Peyer's patch (tissue), 4 donors: ENCODE data around the gene PYURF.

Experiments used
- POLR2A ChIP-seq, 2 donors: fragments of 450-650 bp; IDR thresholded peaks; one replicate each; pipeline ENCODE4 v1.5.1; 2017; ENCODE audit warnings: antibody characterized with exemption in 2 of 2, mild to moderate bottlenecking in 2 of 2, moderate library complexity in 2 of 2
- TF ChIP-seq, protein P1 (sequence below), 6 experiments: fragments of 450-650 bp in 4 of 6; fragments of 200-600 bp in 2 of 6; sonication (generic) in 1 of 6; IDR thresholded peaks; one replicate each; pipeline ENCODE4 v1.5.1; 2017 to 2019; ENCODE audit warnings: antibody characterized with exemption in 6 of 6, mild to moderate bottlenecking in 3 of 6, moderate library complexity in 1 of 6

- TF ChIP-seq, protein P1, sequence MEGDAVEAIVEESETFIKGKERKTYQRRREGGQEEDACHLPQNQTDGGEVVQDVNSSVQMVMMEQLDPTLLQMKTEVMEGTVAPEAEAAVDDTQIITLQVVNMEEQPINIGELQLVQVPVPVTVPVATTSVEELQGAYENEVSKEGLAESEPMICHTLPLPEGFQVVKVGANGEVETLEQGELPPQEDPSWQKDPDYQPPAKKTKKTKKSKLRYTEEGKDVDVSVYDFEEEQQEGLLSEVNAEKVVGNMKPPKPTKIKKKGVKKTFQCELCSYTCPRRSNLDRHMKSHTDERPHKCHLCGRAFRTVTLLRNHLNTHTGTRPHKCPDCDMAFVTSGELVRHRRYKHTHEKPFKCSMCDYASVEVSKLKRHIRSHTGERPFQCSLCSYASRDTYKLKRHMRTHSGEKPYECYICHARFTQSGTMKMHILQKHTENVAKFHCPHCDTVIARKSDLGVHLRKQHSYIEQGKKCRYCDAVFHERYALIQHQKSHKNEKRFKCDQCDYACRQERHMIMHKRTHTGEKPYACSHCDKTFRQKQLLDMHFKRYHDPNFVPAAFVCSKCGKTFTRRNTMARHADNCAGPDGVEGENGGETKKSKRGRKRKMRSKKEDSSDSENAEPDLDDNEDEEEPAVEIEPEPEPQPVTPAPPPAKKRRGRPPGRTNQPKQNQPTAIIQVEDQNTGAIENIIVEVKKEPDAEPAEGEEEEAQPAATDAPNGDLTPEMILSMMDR (IDR thresholded peaks at IDR 0.05), result no peak
- TF ChIP-seq POLR2A (IDR thresholded peaks at IDR 0.05), result no peak
Observed at GRCh38 chr4:88489100-88489761, 34.3 kb downstream of the PYURF start.
